ENCODE measurements around the gene TMEM184A.

Gene TMEM184A

GRCh38 chr7:1569016-1569415 lies 13.0 kb upstream of the TMEM184A start:
- no peak for DNase-seq (ENCODE audit: low read depth in 1 of 2, low spot score in 1 of 2)

GRCh38 chr7:1567896-1568510 lies 12.0 kb upstream of the TMEM184A start:
- DNase-seq (ENCODE audit: low read depth in 1 of 2, low spot score in 1 of 2), result no peak

GRCh38 chr7:1567049-1567771 lies 11.2 kb upstream of the TMEM184A start:
- no peak for DNase-seq (ENCODE audit: low read depth in 1 of 2, low spot score in 1 of 2)

- no peak for DNase-seq (ENCODE audit: low read depth in 1 of 2, low spot score in 1 of 2)
Observed at GRCh38 chr7:1566687-1567048, 10.7 kb upstream of the TMEM184A start.

GRCh38 chr7:1564603-1565022 lies 8.6 kb upstream of the TMEM184A start:
- no peak for DNase-seq (ENCODE audit: low read depth in 1 of 2, low spot score in 1 of 2)

- DNase-seq (ENCODE audit: low read depth in 1 of 2, low spot score in 1 of 2), result no peak
Observed at GRCh38 chr7:1563981-1564602, 8.1 kb upstream of the TMEM184A start.

- DNase-seq (ENCODE audit: low read depth in 1 of 2, low spot score in 1 of 2), result no peak
Observed at GRCh38 chr7:1562597-1563051, 6.6 kb upstream of the TMEM184A start.

GRCh38 chr7:1562116-1562515 lies 6.1 kb upstream of the TMEM184A start:
- no peak for DNase-seq (ENCODE audit: low read depth in 1 of 2, low spot score in 1 of 2)

- no peak for DNase-seq (ENCODE audit: low read depth in 1 of 2, low spot score in 1 of 2)
Observed at GRCh38 chr7:1561036-1561940, 5.3 kb upstream of the TMEM184A start.

GRCh38 chr7:1560620-1561031 lies 4.6 kb upstream of the TMEM184A start:
- DNase-seq (ENCODE audit: low read depth in 1 of 2, low spot score in 1 of 2), result no peak

GRCh38 chr7:1559626-1560590 lies 3.9 kb upstream of the TMEM184A start:
- DNase-seq (ENCODE audit: low read depth in 1 of 2, low spot score in 1 of 2), result no peak

GRCh38 chr7:1558841-1559625 lies 3.0 kb upstream of the TMEM184A start:
- DNase-seq (ENCODE audit: low read depth in 1 of 2, low spot score in 1 of 2), result no peak

- DNase-seq (ENCODE audit: low read depth in 1 of 2, low spot score in 1 of 2), result no peak
Observed at GRCh38 chr7:1558181-1558811, 2.3 kb upstream of the TMEM184A start.

GRCh38 chr7:1557771-1558170 lies 1.8 kb upstream of the TMEM184A start:
- no peak for DNase-seq (ENCODE audit: low read depth in 1 of 2, low spot score in 1 of 2)

GRCh38 chr7:1557006-1557405 lies 1.0 kb upstream of the TMEM184A start:
- DNase-seq (ENCODE audit: low read depth in 1 of 2, low spot score in 1 of 2), result no peak

- DNase-seq (ENCODE audit: low read depth in 1 of 2, low spot score in 1 of 2), result no peak
Observed at GRCh38 chr7:1555046-1555812, 776 bp downstream of the TMEM184A start.

- DNase-seq (ENCODE audit: low read depth in 1 of 2, low spot score in 1 of 2), result no peak
Observed at GRCh38 chr7:1554333-1555045, 1.5 kb downstream of the TMEM184A start.
